Neural cell (in vitro differentiated cells): Measurements from ENCODE around the gene SDK1. TPM values are rescaled to one million over a fixed set of nuclear protein-coding genes. Genes with fewer than 3 reads are reported as not detected.

Source experiments
- H2AFZ ChIP-seq: fragments of 200-600, 300-800 bp; sonication (generic), shearing (Covaris generic); 2 replicates; pipeline ENCODE4 v1.6.0; 2014; ENCODE audit warnings: low read depth, mild to moderate bottlenecking, antibody characterized with exemption, low read length, moderate library complexity
- H3F3A ChIP-seq: fragments of 200-600 bp; shearing (Covaris generic); 2 replicates; pipeline ENCODE4 v1.6.1; 2016; ENCODE audit warnings: mild to moderate bottlenecking, moderate library complexity, mixed read lengths, antibody characterized with exemption, low read length; ENCODE audit not compliant: insufficient read depth, poor library complexity, severe bottlenecking
- H3K27ac ChIP-seq: fragments of 200-600, 300-800 bp; sonication (generic), shearing (Covaris generic); 2 replicates; pipeline ENCODE4 v1.5.1; 2014; ENCODE audit warnings: mild to moderate bottlenecking, low read length, moderate library complexity
- H3K27me3 ChIP-seq: fragments of 300-800, 200-600 bp; sonication (generic), shearing (Covaris generic); 2 replicates; pipeline ENCODE4 v1.6.0; 2014; ENCODE audit warnings: mild to moderate bottlenecking, low read depth, low read length, moderate library complexity; ENCODE audit not compliant: insufficient read depth
- H3K36me3 ChIP-seq: fragments of 300-800, 200-600 bp; sonication (generic), shearing (Covaris generic); 2 replicates; pipeline ENCODE4 v1.5.1; 2014; ENCODE audit warnings: mild to moderate bottlenecking, antibody characterized with exemption, low read length, moderate library complexity; ENCODE audit not compliant: insufficient read depth
- H3K4me2 ChIP-seq: fragments of 300-800, 200-600 bp; sonication (generic), shearing (Covaris generic); 2 replicates; pipeline ENCODE4 v1.6.0; 2014; ENCODE audit warnings: mild to moderate bottlenecking, low read length
- H3K4me3 ChIP-seq: fragments of 300-800, 200-600 bp; sonication (generic), shearing (Covaris generic); 2 replicates; pipeline ENCODE4 v1.5.1; 2014; ENCODE audit warnings: mild to moderate bottlenecking, low read length, moderate library complexity
- H3K79me2 ChIP-seq: fragments of 200-600 bp; shearing (Covaris generic); replicated peaks from 2 replicates; pipeline ENCODE4 v1.6.0; 2014; ENCODE audit warnings: mild to moderate bottlenecking, low read length, moderate library complexity; ENCODE audit not compliant: insufficient read depth
- H3K9ac ChIP-seq: fragments of 300-800, 200-600 bp; sonication (generic), shearing (Covaris generic); 2 replicates; pipeline ENCODE4 v1.6.1; 2016; ENCODE audit warnings: mild to moderate bottlenecking, low read length, mixed read lengths
- H3K9me2 ChIP-seq: fragments of 200-600 bp; shearing (Covaris generic); 2 replicates; pipeline ENCODE4 v1.6.1; 2016; ENCODE audit warnings: mild to moderate bottlenecking, low read length, mixed read lengths; ENCODE audit not compliant: insufficient read depth
- H3K9me3 ChIP-seq: fragments of 200-600, 300-800 bp; sonication (generic), shearing (Covaris generic); 2 replicates; pipeline ENCODE4 v1.6.1; 2016; ENCODE audit warnings: mild to moderate bottlenecking, mixed run types, low read length, moderate library complexity, mixed read lengths
- H4K20me1 ChIP-seq: fragments of 200-600 bp; shearing (Covaris generic); 2 replicates; pipeline ENCODE4 v1.6.1; 2016; ENCODE audit warnings: mild to moderate bottlenecking, mixed run types; ENCODE audit not compliant: insufficient read depth
- CTCF ChIP-seq: fragments of 450-650 bp; IDR thresholded peaks from 2 replicates; pipeline ENCODE4 v1.5.1; 2014; ENCODE audit warnings: antibody characterized with exemption, mild to moderate bottlenecking, moderate library complexity; ENCODE audit not compliant: poor library complexity, severe bottlenecking
- EP300 ChIP-seq: fragments of 450-650 bp; conservative IDR thresholded peaks from 2 replicates; pipeline ENCODE4 v1.6.1; 2014; ENCODE audit warnings: antibody characterized with exemption, mild to moderate bottlenecking, moderate library complexity; ENCODE audit not compliant: poor library complexity, severe bottlenecking
- EZH2 ChIP-seq: fragments of 200-600, 300-800 bp; shearing (Covaris generic), sonication (generic); IDR thresholded peaks from 2 replicates; pipeline ENCODE4 v1.6.1; 2014; ENCODE audit warnings: antibody characterized with exemption, low read length, borderline replicate concordance, mild to moderate bottlenecking; ENCODE audit not compliant: insufficient read depth, poor library complexity, severe bottlenecking
- MXI1 ChIP-seq: fragments of 450-650 bp; conservative IDR thresholded peaks from 2 replicates; pipeline ENCODE4 v1.6.1; 2014; ENCODE audit warnings: antibody characterized with exemption, mild to moderate bottlenecking; ENCODE audit not compliant: poor library complexity, severe bottlenecking
- POLR2AphosphoS5 ChIP-seq: IDR thresholded peaks from 2 replicates; pipeline ENCODE4 v1.6.1; 2012
- RAD21 ChIP-seq: fragments of 450-650 bp; conservative IDR thresholded peaks from 2 replicates; pipeline ENCODE4 v1.6.1; 2014; ENCODE audit warnings: antibody characterized with exemption, mild to moderate bottlenecking, moderate library complexity
- REST ChIP-seq: IDR thresholded peaks from 2 replicates; pipeline ENCODE4 v1.6.1; 2012; ENCODE audit warnings: borderline replicate concordance
- SMC3 ChIP-seq: fragments of 450-650 bp; conservative IDR thresholded peaks from 2 replicates; pipeline ENCODE4 v1.6.1; 2014; ENCODE audit warnings: antibody characterized with exemption, mild to moderate bottlenecking, moderate library complexity; ENCODE audit not compliant: poor library complexity
- TAF1 ChIP-seq: IDR thresholded peaks from 2 replicates; pipeline ENCODE4 v1.6.1; 2012; ENCODE audit warnings: low read depth
- polyA plus RNA-seq: library from polyadenylated mRNA; depleted of rRNA; stranded (reverse); fragments of >200 nt; gene quantifications from 2 replicates; pipeline ENCODE4 v1.2.3, GENCODE V29; 2014

SDK1 gene
- polyA plus RNA-seq, 1 donor from 2014 or later, result 2.7 TPM

GRCh38 chr7:3994764-3995163 lies 693.7 kb downstream of the SDK1 start:
- Histone ChIP-seq H3K9ac (no peak overlapping the region), H3K4me2 (no peak overlapping the region), H3K9me3 (no peaks in the 10 kb centered on the region), H2AFZ (no peak overlapping the region), H3F3A (no peaks in the 10 kb centered on the region), H3K27ac (no peak overlapping the region), H3K27me3 (no peaks in the 10 kb centered on the region), H3K4me3 (no peak overlapping the region), H3K79me2 (no peaks in the 10 kb centered on the region), H4K20me1 (no peaks in the 10 kb centered on the region), H3K36me3 (no peaks in the 10 kb centered on the region), H3K9me2 (no peaks in the 10 kb centered on the region)
- TF ChIP-seq EP300, result no peak

- Histone ChIP-seq H3K27me3 (no peaks in the 10 kb centered on the region), H3K4me2 (no peak overlapping the region), H2AFZ (no peak overlapping the region), H3K9me3 (no peaks in the 10 kb centered on the region), H3K79me2 (no peaks in the 10 kb centered on the region), H3K27ac (no peak overlapping the region), H3K9me2 (no peaks in the 10 kb centered on the region), H3K36me3 (no peaks in the 10 kb centered on the region), H4K20me1 (no peaks in the 10 kb centered on the region), H3K4me3 (no peak overlapping the region), H3K9ac (no peak overlapping the region), H3F3A (no peaks in the 10 kb centered on the region)
- TF ChIP-seq POLR2AphosphoS5, result no peak
- no peak for TF ChIP-seq RAD21
- no peak for TF ChIP-seq SMC3
- no peak for TF ChIP-seq TAF1
- no peak for TF ChIP-seq CTCF
Measured at GRCh38 chr7:3995187-3995586, 694.1 kb downstream of the SDK1 start.

GRCh38 chr7:3998060-3998459 lies 697.0 kb downstream of the SDK1 start:
- Histone ChIP-seq H3K9me2 (no peaks in the 10 kb centered on the region), H3F3A (no peaks in the 10 kb centered on the region), H3K9ac (no peak overlapping the region), H3K27me3 (no peaks in the 10 kb centered on the region), H3K4me3 (no peak overlapping the region), H4K20me1 (no peaks in the 10 kb centered on the region), H3K9me3 (no peaks in the 10 kb centered on the region), H3K4me2 (no peak overlapping the region), H3K79me2 (no peaks in the 10 kb centered on the region), H3K27ac (no peak overlapping the region), H3K36me3 (no peaks in the 10 kb centered on the region), H2AFZ (no peak overlapping the region)
- TF ChIP-seq REST (no peak), CTCF (no peak), RAD21 (no peak), EZH2 (no peak), TAF1 (no peak), SMC3 (no peak), EP300 (no peak), POLR2AphosphoS5 (no peak), MXI1 (no peak)
